Stomach smooth muscle (tissue), 2 donors: Measurements from ENCODE around the gene RAD9A.
A peak's percentile ranks its signal among the peaks of the same experiment; 100 is the strongest.

ENCODE experiments used
- H3K27ac ChIP-seq: one replicate; pipeline ENCODE4 v1.7.0; 2013; ENCODE audit warnings: mild to moderate bottlenecking, low read length, inconsistent platforms
- H3K27me3 ChIP-seq, 2 donors: one replicate each; pipeline ENCODE4 v1.7.0; 2013; ENCODE audit warnings: low read length in 2 of 2; ENCODE audit not compliant: insufficient read depth in 2 of 2, control insufficient read depth in 1 of 2
- H3K36me3 ChIP-seq, 2 donors: one replicate each; pipeline ENCODE4 v1.7.0; 2013; ENCODE audit warnings: low read length in 2 of 2; ENCODE audit not compliant: control insufficient read depth in 2 of 2, insufficient read depth in 2 of 2
- H3K4me1 ChIP-seq: one replicate; pipeline ENCODE4 v1.7.0; 2013; ENCODE audit warnings: low read length; ENCODE audit not compliant: control insufficient read depth, insufficient read depth
- H3K4me3 ChIP-seq, 2 donors: one replicate each; pipeline ENCODE4 v1.7.0; 2013; ENCODE audit warnings: low read length in 2 of 2
- H3K9ac ChIP-seq, 2 donors: one replicate each; pipeline ENCODE4 v1.7.0; 2013; ENCODE audit warnings: low read length in 2 of 2, mild to moderate bottlenecking in 1 of 2
- H3K9me3 ChIP-seq, 2 donors: one replicate each; pipeline ENCODE4 v1.7.0; 2013; ENCODE audit warnings: low read length in 2 of 2; ENCODE audit not compliant: control insufficient read depth in 2 of 2
- donor health status: healthy.
- donor health status: Pancreatic carcinoma.

The RAD9A gene

DNA sequence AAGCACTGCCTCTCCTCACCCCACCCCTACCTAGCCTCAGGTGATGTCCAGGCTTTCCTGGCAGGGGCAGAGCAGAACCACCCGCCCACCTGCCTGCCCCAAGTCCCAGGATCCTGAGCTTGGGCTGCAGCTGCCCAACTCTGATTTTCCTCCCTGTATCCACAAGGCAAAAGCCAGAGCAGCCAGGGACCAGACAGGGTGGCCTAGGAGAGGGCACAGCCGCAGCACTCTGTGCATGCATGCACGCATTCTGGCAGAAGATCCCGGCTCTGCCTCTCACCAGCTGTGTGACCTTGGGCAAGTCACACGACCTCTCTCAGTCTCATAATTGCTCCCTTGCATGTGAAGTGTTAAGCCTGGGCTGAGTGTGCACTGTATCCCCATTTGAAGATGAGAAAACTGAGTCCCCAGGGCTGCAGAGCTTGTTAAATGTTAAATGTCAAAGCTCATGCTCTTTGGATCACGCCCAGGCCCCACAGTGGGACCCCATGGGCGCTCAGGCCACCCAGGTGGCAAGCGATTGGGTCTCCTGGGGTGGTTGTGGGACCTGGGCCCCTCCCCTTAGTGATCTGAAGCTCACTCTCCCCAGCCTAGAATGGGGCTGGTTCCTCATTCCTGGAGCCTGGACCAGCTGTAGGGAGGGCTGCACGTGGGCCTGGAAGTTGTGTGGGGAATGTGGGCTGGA is 20.9 kb downstream of the RAD9A start:
- H3K27me3 ChIP-seq, result peaks cover 29 to 41% of the 10 kb centered on the region in 2 donors
- H3K9me3 ChIP-seq, result no peaks in the 10 kb centered on the region
- H3K27ac ChIP-seq, result no peak overlapping the region
- peaks cover 13% of the 10 kb centered on the region for H3K4me1 ChIP-seq
- H3K9ac ChIP-seq, result no peak overlapping the region
- no peak overlapping the region for H3K4me3 ChIP-seq
- no peaks in the 10 kb centered on the region for H3K36me3 ChIP-seq

DNA sequence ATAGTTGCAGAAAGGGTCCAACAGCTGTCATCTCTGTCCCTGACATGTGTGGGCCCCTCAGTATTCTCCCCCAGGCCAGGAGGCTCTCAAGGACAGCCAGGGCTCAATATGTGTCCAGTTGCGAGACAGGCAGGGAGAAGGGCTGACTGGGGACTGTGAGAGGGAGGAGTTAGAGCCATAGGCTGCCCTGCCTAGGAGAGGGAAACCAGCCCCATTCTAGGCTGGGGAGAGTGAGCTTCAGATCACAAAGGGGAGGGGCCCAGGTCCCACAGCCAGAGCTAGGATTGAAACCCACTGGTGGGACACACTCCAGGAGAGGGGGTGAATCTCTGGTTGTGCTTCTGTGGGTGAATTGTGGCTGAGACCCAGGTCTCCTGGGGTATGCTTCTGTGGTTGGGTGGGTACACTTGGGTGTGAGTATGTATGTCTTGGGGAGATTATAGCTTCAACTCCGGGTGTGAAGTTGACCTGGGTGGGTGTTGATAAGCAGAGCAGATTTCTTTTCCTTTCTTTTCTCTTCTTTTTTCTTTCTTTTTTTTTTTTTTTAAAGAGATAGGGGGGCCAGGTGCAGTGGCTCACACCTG is 21.6 kb downstream of the RAD9A start:
- Histone ChIP-seq H3K4me1 (peaks cover 13% of the 10 kb centered on the region), H3K9me3 (no peaks in the 10 kb centered on the region), H3K27ac (no peak overlapping the region), H3K9ac (no peak overlapping the region), H3K27me3 (peaks cover 22 to 34% of the 10 kb centered on the region in 2 donors), H3K4me3 (no peak overlapping the region), H3K36me3 (no peaks in the 10 kb centered on the region)

DNA sequence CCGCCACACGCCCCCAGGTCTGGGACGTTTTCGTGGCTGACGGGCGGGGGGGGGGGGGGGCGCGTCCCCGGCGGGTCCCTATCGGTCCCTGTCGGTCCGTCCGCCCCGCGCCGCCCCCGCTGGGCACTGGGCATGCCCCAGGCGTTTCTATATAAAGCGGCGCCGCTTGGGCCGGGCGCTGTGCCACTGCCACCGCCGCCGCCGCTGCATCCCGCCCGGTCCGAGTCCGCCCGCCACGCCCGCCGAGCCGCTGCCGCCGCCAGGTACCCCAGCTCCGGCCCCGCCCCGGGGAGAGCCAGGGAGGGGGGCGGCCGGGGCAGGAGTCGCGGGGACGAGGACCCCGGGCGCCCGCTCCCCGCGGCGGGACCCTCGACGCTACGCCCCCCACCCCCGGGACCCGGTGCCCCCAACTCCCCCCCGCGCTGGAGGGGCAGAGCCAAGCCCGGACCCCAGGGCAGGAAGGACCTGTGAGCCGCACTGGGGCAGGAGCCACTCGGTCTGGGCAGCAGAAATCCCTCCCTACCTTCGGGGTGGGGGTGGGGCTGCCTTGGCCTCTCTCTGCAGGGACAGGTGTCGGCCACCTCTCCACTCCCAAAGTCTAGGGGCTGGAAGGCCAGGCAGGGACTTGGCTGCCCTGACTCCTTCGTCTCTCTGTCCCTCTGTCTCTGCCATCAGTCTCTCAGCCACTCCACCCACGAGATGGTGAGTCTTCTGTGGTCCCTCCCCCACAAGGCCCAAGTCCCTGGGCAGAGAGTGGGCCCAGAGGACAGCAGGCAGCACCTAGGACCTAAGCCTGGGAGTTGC is 23.9 kb downstream of the RAD9A start, which contains the start of gene CARNS1:
TSS of gene CARNS1 (plus strand) at position 178 of the 804 bp plus-strand sequence. CDS start at position 700, 522 bp downstream.
- Histone ChIP-seq H3K27ac (no peak within 1 kb of the TSS), H3K27me3 (peaks cover 8 to 10% of the 10 kb centered on the region in 2 donors)

DNA sequence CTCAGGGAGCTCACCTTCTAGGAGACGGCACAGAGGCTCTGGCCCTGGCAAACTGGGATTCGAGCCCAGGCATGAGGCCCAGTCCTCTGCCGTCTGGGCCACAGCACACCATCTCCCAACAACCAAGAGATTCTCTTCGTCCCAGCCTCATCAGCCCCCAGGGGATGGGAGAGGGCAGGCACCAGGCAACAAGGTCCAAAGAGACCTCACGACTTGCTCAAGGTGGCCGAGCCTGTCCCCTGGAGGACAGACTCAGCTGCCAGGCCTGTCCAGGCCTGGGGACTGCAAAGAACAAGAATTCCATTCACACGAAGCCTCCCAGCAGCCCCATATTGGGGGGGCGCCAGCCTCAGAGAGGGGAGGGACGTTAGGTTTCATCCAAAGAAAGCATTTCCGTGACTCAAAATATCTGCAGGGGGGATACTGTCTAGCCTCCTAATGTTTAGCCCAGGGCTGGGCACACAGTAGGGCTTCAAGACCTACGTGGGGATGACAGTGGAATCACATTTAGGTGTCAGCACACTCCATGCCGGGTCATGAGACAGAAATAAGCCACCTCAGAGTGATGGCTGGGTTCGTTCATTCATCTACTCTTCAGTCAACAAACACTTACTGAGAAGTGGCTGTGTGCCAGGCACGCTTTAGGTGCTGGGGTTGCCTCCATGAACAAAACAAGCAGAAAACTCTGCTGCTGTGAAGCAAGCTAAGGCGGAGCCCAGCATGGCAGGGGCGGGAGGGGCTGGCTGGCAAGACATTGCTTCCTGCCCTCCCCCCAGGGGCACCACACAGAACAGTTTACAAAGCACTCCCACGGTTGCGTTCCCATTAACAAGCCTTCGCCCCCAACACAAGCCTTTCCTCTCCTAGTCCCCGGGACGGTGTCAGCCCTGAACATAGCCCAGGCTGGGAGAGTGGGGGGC is 24.9 kb downstream of the RAD9A start:
- Histone ChIP-seq H3K36me3 (no peaks in the 10 kb centered on the region), H3K27ac (no peak overlapping the region), H3K4me1 (peaks cover 30% of the 10 kb centered on the region), H3K9me3 (no peaks in the 10 kb centered on the region), H3K4me3 (no peak overlapping the region), H3K27me3 (peaks cover 2% of the 10 kb centered on the region in 2 donors), H3K9ac (no peak overlapping the region)

More for the DNA sequence above, 23.9 kb downstream of the RAD9A start, which contains the start of gene CARNS1:
- Histone ChIP-seq H3K4me1 (peaks cover 25% of the 10 kb centered on the region), H3K4me3 (peak within 1 kb of the TSS in 1 of 2 donors; percentile 65), H3K9me3 (no peaks in the 10 kb centered on the region), H3K9ac (peak within 1 kb of the TSS in 1 of 2 donors; percentile 29), H3K36me3 (no peaks in the 10 kb centered on the region)

DNA sequence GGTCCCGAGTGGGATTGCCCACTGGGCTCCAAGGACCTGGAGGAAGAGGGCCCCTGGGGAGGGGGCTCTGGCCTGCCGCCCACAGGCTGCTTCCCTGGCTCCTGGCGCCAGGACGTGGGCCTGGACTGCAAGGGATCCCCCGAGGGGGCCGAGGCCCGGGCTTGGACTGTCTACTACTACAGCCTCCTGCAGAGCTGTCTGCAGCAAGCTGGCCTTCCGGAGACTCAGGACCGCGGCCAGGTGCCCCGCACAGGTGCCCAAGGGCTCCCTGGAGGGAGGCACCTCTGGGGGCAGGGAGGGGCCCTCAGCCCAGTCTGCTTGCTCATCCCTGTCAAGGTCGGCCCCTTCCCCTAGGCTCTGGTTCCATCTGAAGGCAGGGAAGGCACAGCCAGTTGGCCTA is 25.6 kb downstream of the RAD9A start:
- Histone ChIP-seq H3K9me3 (no peaks in the 10 kb centered on the region), H3K4me3 (no peak overlapping the region), H3K27me3 (peaks cover 2% of the 10 kb centered on the region in 2 donors), H3K9ac (no peak overlapping the region), H3K27ac (no peak overlapping the region), H3K4me1 (peaks cover 30% of the 10 kb centered on the region), H3K36me3 (no peaks in the 10 kb centered on the region)

DNA sequence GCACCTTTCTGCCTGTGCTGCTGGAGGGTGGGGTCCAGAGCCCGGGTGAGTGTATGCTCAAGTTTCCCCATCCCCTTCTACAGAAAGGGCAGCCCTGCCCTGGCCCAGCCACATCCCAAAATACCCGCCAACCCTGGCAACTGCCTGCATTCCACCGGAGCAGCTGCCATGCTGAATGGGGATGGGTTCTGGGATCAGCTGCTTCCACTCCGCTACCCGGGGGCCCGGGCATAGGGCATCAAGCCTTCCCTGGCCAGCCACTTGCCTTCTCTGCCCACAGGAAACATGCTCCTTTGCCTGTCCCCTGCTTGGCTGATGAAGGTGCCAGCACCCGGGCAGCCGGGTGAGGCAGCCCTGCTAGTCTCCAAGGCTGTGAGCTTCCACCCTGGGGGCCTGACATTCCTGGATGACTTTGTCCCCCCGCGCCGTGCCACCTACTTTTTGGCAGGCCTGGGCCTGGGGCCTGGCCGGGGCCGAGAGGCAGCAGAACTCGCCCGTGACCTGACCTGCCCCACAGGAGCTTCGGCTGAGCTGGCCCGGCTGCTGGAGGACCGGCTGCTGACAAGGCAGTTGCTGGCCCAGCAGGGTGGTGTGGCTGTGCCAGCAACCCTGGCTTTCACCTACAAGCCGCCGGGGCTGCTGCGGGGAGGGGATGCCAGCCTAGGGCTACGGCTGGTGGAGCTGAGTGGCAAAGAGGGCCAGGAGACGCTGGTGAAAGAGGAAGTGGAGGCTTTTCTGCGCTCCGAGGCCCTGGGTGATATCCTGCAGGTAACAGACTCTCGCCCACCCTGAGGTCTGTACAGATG is 26.9 kb downstream of the RAD9A start:
- Histone ChIP-seq H3K4me1 (peaks cover 30% of the 10 kb centered on the region), H3K9ac (no peak overlapping the region), H3K4me3 (no peak overlapping the region), H3K27ac (no peak overlapping the region), H3K27me3 (peaks cover 0 to 2% of the 10 kb centered on the region in 2 donors), H3K9me3 (no peaks in the 10 kb centered on the region), H3K36me3 (no peaks in the 10 kb centered on the region)

DNA sequence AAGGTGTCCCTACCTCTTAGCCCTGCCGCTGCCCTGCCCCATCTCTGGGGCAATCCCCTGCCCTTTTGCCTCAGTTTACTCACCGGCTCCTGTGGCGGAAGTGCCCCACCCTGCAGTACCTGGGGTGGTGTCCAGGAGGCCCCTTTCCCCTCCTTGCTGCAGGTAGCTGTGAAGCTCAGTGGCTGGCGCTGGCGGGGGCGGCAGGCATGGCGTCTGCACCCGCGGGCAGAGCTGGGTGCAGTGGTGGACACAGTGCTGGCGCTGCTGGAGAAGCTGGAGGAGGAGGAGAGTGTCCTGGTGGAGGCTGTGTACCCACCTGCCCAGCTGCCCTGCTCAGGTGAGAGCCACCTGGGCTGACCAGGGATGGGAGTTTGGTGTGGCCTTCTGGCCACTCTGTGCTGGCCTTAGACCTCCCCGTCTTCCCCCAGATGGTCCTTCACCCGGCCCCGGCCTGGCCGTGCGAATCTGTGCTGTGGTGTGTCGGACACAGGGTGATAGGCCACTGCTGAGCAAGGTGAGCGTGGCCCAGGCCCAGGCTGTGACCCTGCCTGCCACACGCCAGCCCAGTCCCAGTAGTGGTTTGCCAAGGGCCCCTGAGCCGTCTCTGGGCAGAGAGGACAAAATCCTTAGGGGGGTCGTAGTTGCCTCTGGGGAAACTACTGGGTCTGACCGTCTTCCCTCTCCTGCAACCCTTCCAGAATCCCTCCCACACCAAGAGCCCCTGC is 27.7 kb downstream of the RAD9A start:
- no peaks in the 10 kb centered on the region for H3K36me3 ChIP-seq
- peak overlapping the region; percentile 5 to 72 for H3K9ac ChIP-seq
- no peaks in the 10 kb centered on the region for H3K9me3 ChIP-seq
- no peak overlapping the region for H3K4me3 ChIP-seq
- H3K27me3 ChIP-seq, result peaks cover 0 to 2% of the 10 kb centered on the region in 2 donors
- H3K4me1 ChIP-seq, result peaks cover 30% of the 10 kb centered on the region
- peak overlapping the region; percentile 74 for H3K27ac ChIP-seq

DNA sequence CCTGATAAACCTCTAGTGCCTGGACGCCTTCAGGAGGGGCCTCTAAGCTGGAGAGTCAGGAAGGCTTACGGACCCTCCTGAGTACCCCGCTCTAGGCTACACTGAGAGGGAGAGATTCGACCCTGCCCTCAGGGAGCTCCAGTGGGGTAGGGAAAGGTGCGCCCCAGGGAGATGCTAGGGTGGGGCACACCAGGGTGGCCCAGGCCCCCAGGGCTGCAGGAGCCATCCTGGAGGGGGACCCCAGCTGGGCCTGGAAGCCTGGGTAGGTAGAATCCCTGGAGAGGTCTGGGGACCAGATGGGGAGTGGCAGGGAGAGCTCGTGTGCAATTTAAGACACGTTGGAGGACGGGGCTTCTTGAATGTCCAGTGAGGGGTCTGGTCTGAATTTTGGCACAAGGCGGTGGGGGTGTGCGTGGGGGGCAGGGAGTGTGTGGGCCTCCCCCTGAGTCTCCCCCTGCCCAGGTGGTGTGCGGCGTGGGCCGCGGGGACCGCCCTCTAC is 28.4 kb downstream of the RAD9A start:
- Histone ChIP-seq H3K27ac (peak overlapping the region; percentile 74), H3K9ac (peak overlapping the region; percentile 71 to 72), H3K4me1 (peaks cover 30% of the 10 kb centered on the region), H3K27me3 (no peaks in the 10 kb centered on the region), H3K4me3 (peak overlapping the region; percentile 51 to 80), H3K36me3 (no peaks in the 10 kb centered on the region), H3K9me3 (no peaks in the 10 kb centered on the region)
